NCI-H2196 treated with DMSO at 0.1 percent for 48 hours (cell line): Measurements from ENCODE around the gene SIGLEC9.

Source experiments
- DNase-seq: peaks from one replicate; lab custom pipeline; 2025; ENCODE audit not compliant: unreplicated experiment; lab: John Stamatoyannopoulos, UW

The SIGLEC9 gene

GRCh38 chr19:51122112-51122981, 2.4 kb upstream of the SIGLEC9 start:
- DNase-seq: no peak

- DNase-seq: no peak
Measured at GRCh38 chr19:51123381-51123800, 1.3 kb upstream of the SIGLEC9 start.

- DNase-seq: no peak
Measured at GRCh38 chr19:51123802-51124201, 904 bp upstream of the SIGLEC9 start.

- no peak for DNase-seq
Measured at GRCh38 chr19:51124216-51124615, 490 bp upstream of the SIGLEC9 start.

GRCh38 chr19:51125421-51126075, 842 bp downstream of the SIGLEC9 start:
- no peak for DNase-seq

GRCh38 chr19:51127032-51127431, 2.3 kb downstream of the SIGLEC9 start:
- DNase-seq: no peak

GRCh38 chr19:51127755-51128154, 3.0 kb downstream of the SIGLEC9 start:
- no peak for DNase-seq

- DNase-seq: no peak
Measured at GRCh38 chr19:51128227-51128626, 3.5 kb downstream of the SIGLEC9 start.

- no peak for DNase-seq
Measured at GRCh38 chr19:51129716-51130115, 5.0 kb downstream of the SIGLEC9 start.

- DNase-seq: no peak
Measured at GRCh38 chr19:51131780-51132680, 7.3 kb downstream of the SIGLEC9 start.

GRCh38 chr19:51135004-51135403, 10.3 kb downstream of the SIGLEC9 start:
- no peak for DNase-seq

- DNase-seq: no peak
Measured at GRCh38 chr19:51135986-51136762, 11.5 kb downstream of the SIGLEC9 start.

GRCh38 chr19:51136851-51137551, 12.3 kb downstream of the SIGLEC9 start:
- no peak for DNase-seq

GRCh38 chr19:51137792-51138425, 13.2 kb downstream of the SIGLEC9 start:
- no peak for DNase-seq

- DNase-seq: no peak
Measured at GRCh38 chr19:51138549-51138979, 13.9 kb downstream of the SIGLEC9 start.

GRCh38 chr19:51139299-51140014, 14.8 kb downstream of the SIGLEC9 start:
- no peak for DNase-seq

GRCh38 chr19:51140441-51140840, 15.7 kb downstream of the SIGLEC9 start:
- DNase-seq: no peak

GRCh38 chr19:51141181-51141580, 16.5 kb downstream of the SIGLEC9 start:
- no peak for DNase-seq

- no peak for DNase-seq
Measured at GRCh38 chr19:51142119-51142518, 17.4 kb downstream of the SIGLEC9 start, which contains the start of gene SIGLEC7. Gene SIGLEC7 (plus strand): TSS chr19:51142301. CDS start chr19:51142370, 69 bp downstream.
